ENCODE measurements around the gene SLC45A3. TPM values are rescaled to one million over a fixed set of nuclear protein-coding genes. Genes with fewer than 3 reads are reported as not detected.

Gene SLC45A3
- total and polyA plus RNA-seq, 2 donors (not counting 3 experiments of a cell fraction or from before 2014, with no cell fraction given), result 15.1 to 15.6 TPM

DNA sequence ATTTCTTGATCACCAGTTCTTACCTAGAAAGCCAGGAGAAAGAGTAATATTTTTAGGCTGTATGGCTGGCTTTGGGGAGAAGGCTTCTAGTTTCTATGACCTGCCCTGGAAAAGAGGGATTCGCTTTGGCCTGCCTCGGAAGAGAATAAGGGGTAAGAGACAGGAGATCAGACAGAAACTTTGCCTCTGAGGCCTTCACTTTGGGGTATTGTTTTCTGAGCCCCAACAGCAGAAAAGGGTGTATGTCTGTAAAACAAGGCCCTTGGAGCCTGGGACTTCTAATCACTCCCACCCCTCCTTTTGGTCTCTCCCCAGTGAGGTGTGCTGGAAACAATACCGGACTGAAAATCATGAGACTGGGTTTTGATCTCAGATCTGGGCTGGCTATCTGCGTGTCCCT, 5.1 kb downstream of the SLC45A3 start:
- peaks cover 11% of the 10 kb centered on the region for H3K79me2 ChIP-seq (ENCODE audit: control insufficient read depth, insufficient read depth, low read length)
- no peaks in the 10 kb centered on the region for H3K27me3 ChIP-seq (ENCODE audit: control insufficient read depth in 2 of 2, insufficient read depth in 2 of 2, low read length in 2 of 2)
- no peaks in the 10 kb centered on the region for H3K9me3 ChIP-seq (replicated peaks; ENCODE audit: control insufficient read depth, insufficient read depth, low read length)
- no peak for FAIRE-seq
- no peak overlapping the region for H3K4me3 ChIP-seq (replicated peaks in 1 of 3; ENCODE audit: insufficient read depth in 1 of 3, low read depth in 1 of 3, low read length in 3 of 3)
- ChIA-PET POLR2A (no interaction called here), CTCF (interaction anchor here (1.1 to 3.9 kb wide), 2 partner anchors 17 to 35 kb away, joined by 4 to 41 read pairs; no protein-coding TSS in a partner anchor)
- no peak overlapping the region for H3K9ac ChIP-seq (replicated peaks; ENCODE audit: extremely low read depth, insufficient read depth, low read length)
- no peak overlapping the region for H3K4me2 ChIP-seq (ENCODE audit: insufficient read depth, low read length)
- no peak overlapping the region for H3K27ac ChIP-seq (ENCODE audit: insufficient read depth, low read depth, low read length)
- no peaks in the 10 kb centered on the region for H3K36me3 ChIP-seq (ENCODE audit: control insufficient read depth in 2 of 2, extremely low read depth in 1 of 2, insufficient read depth in 2 of 2, low read length in 2 of 2)
- H4K20me1 ChIP-seq (replicated peaks; ENCODE audit: control insufficient read depth, extremely low read depth, insufficient read depth, low read length), result no peaks in the 10 kb centered on the region
- H3K4me1 ChIP-seq (ENCODE audit: control insufficient read depth, extremely low read depth, insufficient read depth, low read length), result peaks cover 15% of the 10 kb centered on the region
- no peak overlapping the region for H2AFZ ChIP-seq (ENCODE audit: low read depth, low read length)
- H3K9me1 ChIP-seq (replicated peaks; ENCODE audit: control insufficient read depth, extremely low read depth, insufficient read depth, low read length), result no peaks in the 10 kb centered on the region
- dilution Hi-C loops (cut with MboI; ENCODE audit: extremely low pct_ligation_motif_present, low sequenced_read_pairs), result no loop called here
- no peak for DNase-seq (ENCODE audit: low read depth, low spot score)
- TF ChIP-seq MYC (IDR thresholded peaks at IDR 0.05; ENCODE audit: low read depth, low read length) (no peak), POLR2A (IDR thresholded peaks at IDR 0.05; ENCODE audit: low read depth, low read length) (no peak), FOS (IDR thresholded peaks at IDR 0.05; ENCODE audit: borderline replicate concordance, insufficient read depth, low read length) (no peak), GATA2 (IDR thresholded peaks at IDR 0.05; ENCODE audit: insufficient read depth, insufficient read length, low read depth, low read length) (no peak), JUN (IDR thresholded peaks at IDR 0.05; ENCODE audit: borderline replicate concordance, insufficient read depth, insufficient read length, low read depth) (no peak), EZH2 (IDR thresholded peaks at IDR 0.05; ENCODE audit: borderline replicate concordance, low read depth, low read length, severe bottlenecking) (no peak), POLR2AphosphoS5 (IDR thresholded peaks at IDR 0.05; ENCODE audit: insufficient read depth, low read depth, low read length) (no peak)
- TF ChIP-seq, protein P1, sequence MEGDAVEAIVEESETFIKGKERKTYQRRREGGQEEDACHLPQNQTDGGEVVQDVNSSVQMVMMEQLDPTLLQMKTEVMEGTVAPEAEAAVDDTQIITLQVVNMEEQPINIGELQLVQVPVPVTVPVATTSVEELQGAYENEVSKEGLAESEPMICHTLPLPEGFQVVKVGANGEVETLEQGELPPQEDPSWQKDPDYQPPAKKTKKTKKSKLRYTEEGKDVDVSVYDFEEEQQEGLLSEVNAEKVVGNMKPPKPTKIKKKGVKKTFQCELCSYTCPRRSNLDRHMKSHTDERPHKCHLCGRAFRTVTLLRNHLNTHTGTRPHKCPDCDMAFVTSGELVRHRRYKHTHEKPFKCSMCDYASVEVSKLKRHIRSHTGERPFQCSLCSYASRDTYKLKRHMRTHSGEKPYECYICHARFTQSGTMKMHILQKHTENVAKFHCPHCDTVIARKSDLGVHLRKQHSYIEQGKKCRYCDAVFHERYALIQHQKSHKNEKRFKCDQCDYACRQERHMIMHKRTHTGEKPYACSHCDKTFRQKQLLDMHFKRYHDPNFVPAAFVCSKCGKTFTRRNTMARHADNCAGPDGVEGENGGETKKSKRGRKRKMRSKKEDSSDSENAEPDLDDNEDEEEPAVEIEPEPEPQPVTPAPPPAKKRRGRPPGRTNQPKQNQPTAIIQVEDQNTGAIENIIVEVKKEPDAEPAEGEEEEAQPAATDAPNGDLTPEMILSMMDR (IDR thresholded peaks at IDR 0.05; ENCODE audit: extremely low read depth in 1 of 2, insufficient read depth in 1 of 2, low read depth in 1 of 2, low read length in 2 of 2), result no peak
- TF ChIP-seq, protein P2, sequence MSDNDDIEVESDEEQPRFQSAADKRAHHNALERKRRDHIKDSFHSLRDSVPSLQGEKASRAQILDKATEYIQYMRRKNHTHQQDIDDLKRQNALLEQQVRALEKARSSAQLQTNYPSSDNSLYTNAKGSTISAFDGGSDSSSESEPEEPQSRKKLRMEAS (IDR thresholded peaks at IDR 0.05; ENCODE audit: insufficient read depth, insufficient read length), result no peak
- intact Hi-C loops (cut with micrococcal nuclease), result no loop called here
- BruUV-seq (replicated peaks), result no TSS peak

Data from endothelial cell of umbilical vein (primary cell).